ENCODE measurements around the gene SPECC1. TPM values are rescaled to one million over a fixed set of nuclear protein-coding genes. Genes with fewer than 3 reads are reported as not detected.
A peak's percentile ranks its signal among the peaks of the same experiment; 100 is the strongest.

Gene SPECC1
- total RNA-seq, 1 experiment from 2014 or later, result 46.4 TPM

GRCh38 chr17:20125724-20126123, 116.6 kb downstream of the SPECC1 start:
- BruUV-seq (replicated peaks), result no TSS peak
- intact Hi-C loops (cut with micrococcal nuclease), result no loop called here

GRCh38 chr17:20127360-20128035, 118.3 kb downstream of the SPECC1 start:
- DNase-seq (no peak), ATAC-seq (no peak)
- no peaks in the 10 kb centered on the region for H3K79me2 ChIP-seq (ENCODE audit: low read length)
- no peaks in the 10 kb centered on the region for H3K9me3 ChIP-seq (ENCODE audit: low read length)
- peaks cover 6% of the 10 kb centered on the region; the same call in 1 of the 2 replicates for H3K4me1 ChIP-seq (ENCODE audit: insufficient read depth, low read length)
- intact Hi-C loops (cut with micrococcal nuclease), result no loop called here
- POLR2A ChIA-PET (ENCODE audit: unreplicated experiment), result no interaction called here
- no peak overlapping the region for H2AFZ ChIP-seq (ENCODE audit: low read length)
- H3K36me3 ChIP-seq (ENCODE audit: low read depth, low read length), result no peaks in the 10 kb centered on the region
- H3F3A ChIP-seq (ENCODE audit: low read length, unreplicated experiment), result no peaks in the 10 kb centered on the region
- H3K4me3 ChIP-seq (ENCODE audit: low read length), result no peak overlapping the region
- no peaks in the 10 kb centered on the region for H3K9me2 ChIP-seq (replicated peaks; ENCODE audit: low read length)
- H3K9ac ChIP-seq (ENCODE audit: low read length), result no peak overlapping the region
- no peak overlapping the region for H3K4me2 ChIP-seq (ENCODE audit: low read length)
- H3K27me3 ChIP-seq (ENCODE audit: low read length), result no peaks in the 10 kb centered on the region
- BruUV-seq (replicated peaks), result no TSS peak
- no peaks in the 10 kb centered on the region for H4K20me1 ChIP-seq (ENCODE audit: low read length)
- TF ChIP-seq, protein P1, sequence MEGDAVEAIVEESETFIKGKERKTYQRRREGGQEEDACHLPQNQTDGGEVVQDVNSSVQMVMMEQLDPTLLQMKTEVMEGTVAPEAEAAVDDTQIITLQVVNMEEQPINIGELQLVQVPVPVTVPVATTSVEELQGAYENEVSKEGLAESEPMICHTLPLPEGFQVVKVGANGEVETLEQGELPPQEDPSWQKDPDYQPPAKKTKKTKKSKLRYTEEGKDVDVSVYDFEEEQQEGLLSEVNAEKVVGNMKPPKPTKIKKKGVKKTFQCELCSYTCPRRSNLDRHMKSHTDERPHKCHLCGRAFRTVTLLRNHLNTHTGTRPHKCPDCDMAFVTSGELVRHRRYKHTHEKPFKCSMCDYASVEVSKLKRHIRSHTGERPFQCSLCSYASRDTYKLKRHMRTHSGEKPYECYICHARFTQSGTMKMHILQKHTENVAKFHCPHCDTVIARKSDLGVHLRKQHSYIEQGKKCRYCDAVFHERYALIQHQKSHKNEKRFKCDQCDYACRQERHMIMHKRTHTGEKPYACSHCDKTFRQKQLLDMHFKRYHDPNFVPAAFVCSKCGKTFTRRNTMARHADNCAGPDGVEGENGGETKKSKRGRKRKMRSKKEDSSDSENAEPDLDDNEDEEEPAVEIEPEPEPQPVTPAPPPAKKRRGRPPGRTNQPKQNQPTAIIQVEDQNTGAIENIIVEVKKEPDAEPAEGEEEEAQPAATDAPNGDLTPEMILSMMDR (conservative IDR thresholded peaks at IDR 0.05; ENCODE audit: low read depth, low read length), result no peak
- no peak for TF ChIP-seq EZH2 (IDR thresholded peaks at IDR 0.05; ENCODE audit: low read length, unreplicated experiment)
- no peak for TF ChIP-seq EZH2phosphoT487 (IDR thresholded peaks at IDR 0.05; ENCODE audit: borderline replicate concordance, low read length)
- H3K27ac ChIP-seq (ENCODE audit: low read length), result no peak overlapping the region
- CTCF ChIA-PET, result no interaction called here

More at GRCh38 chr17:20125724-20126123, 116.6 kb downstream of the SPECC1 start:
- H4K20me1 ChIP-seq (ENCODE audit: low read length), result no peaks in the 10 kb centered on the region
- no peaks in the 10 kb centered on the region for H3K36me3 ChIP-seq (ENCODE audit: low read depth, low read length)
- H3K9me3 ChIP-seq (ENCODE audit: low read length), result no peaks in the 10 kb centered on the region
- no peaks in the 10 kb centered on the region for H3K79me2 ChIP-seq (ENCODE audit: low read length)
- no peak for DNase-seq
- ChIA-PET CTCF (no interaction called here), POLR2A (ENCODE audit: unreplicated experiment) (no interaction called here)
- peaks cover 11% of the 10 kb centered on the region; the same call in 1 of the 2 replicates for H3K4me1 ChIP-seq (ENCODE audit: insufficient read depth, low read length)
- no peak for ATAC-seq
- no peaks in the 10 kb centered on the region for H3K9me2 ChIP-seq (replicated peaks; ENCODE audit: low read length)
- H2AFZ ChIP-seq (ENCODE audit: low read length), result no peak overlapping the region
- no peaks in the 10 kb centered on the region for H3F3A ChIP-seq (ENCODE audit: low read length, unreplicated experiment)
- TF ChIP-seq EZH2phosphoT487 (IDR thresholded peaks at IDR 0.05; ENCODE audit: borderline replicate concordance, low read length), result no peak
- TF ChIP-seq EZH2 (IDR thresholded peaks at IDR 0.05; ENCODE audit: low read length, unreplicated experiment), result no peak
- TF ChIP-seq, protein P1 (conservative IDR thresholded peaks at IDR 0.05; ENCODE audit: low read depth, low read length), result no peak
- no peak overlapping the region for H3K4me3 ChIP-seq (ENCODE audit: low read length)
- no peak overlapping the region for H3K9ac ChIP-seq (ENCODE audit: low read length)
- no peak overlapping the region for H3K27ac ChIP-seq (ENCODE audit: low read length)
- no peak overlapping the region for H3K4me2 ChIP-seq (ENCODE audit: low read length)
- H3K27me3 ChIP-seq (ENCODE audit: low read length), result no peaks in the 10 kb centered on the region

- Histone ChIP-seq H3K9me2 (replicated peaks; ENCODE audit: low read length) (no peaks in the 10 kb centered on the region), H3K79me2 (ENCODE audit: low read length) (no peaks in the 10 kb centered on the region), H3K9me3 (ENCODE audit: low read length) (no peaks in the 10 kb centered on the region), H3K27ac (ENCODE audit: low read length) (no peak overlapping the region), H3K9ac (ENCODE audit: low read length) (no peak overlapping the region), H3K4me1 (ENCODE audit: insufficient read depth, low read length) (peaks cover 6% of the 10 kb centered on the region; the same call in 1 of the 2 replicates), H2AFZ (ENCODE audit: low read length) (no peak overlapping the region), H3F3A (ENCODE audit: low read length, unreplicated experiment) (no peaks in the 10 kb centered on the region), H3K36me3 (ENCODE audit: low read depth, low read length) (no peaks in the 10 kb centered on the region), H4K20me1 (ENCODE audit: low read length) (no peaks in the 10 kb centered on the region), H3K4me2 (ENCODE audit: low read length) (no peak overlapping the region), H3K27me3 (ENCODE audit: low read length) (no peaks in the 10 kb centered on the region), H3K4me3 (ENCODE audit: low read length) (no peak overlapping the region)
- TF ChIP-seq EZH2phosphoT487 (IDR thresholded peaks at IDR 0.05; ENCODE audit: borderline replicate concordance, low read length) (no peak), EZH2 (IDR thresholded peaks at IDR 0.05; ENCODE audit: low read length, unreplicated experiment) (no peak)
- TF ChIP-seq, protein P1 (conservative IDR thresholded peaks at IDR 0.05; ENCODE audit: low read depth, low read length), result no peak
- ChIA-PET CTCF (no interaction called here), POLR2A (ENCODE audit: unreplicated experiment) (no interaction called here)
- ATAC-seq (peak; percentile 55), DNase-seq (peak; percentile 49)
- BruUV-seq (replicated peaks), result no TSS peak
- intact Hi-C loops (cut with micrococcal nuclease), result no loop called here
Measured at GRCh38 chr17:20128036-20128667, 119.0 kb downstream of the SPECC1 start.

All from PC-3 (cell line).